ENCODE results near the gene MINDY4. TPM values are rescaled to one million over a fixed set of nuclear protein-coding genes. Genes with fewer than 3 reads are reported as not detected.

MINDY4 gene
- total RNA-seq, 1 experiment from 2014 or later = 9.2 TPM

- no peaks in the 10 kb centered on the region for H3K9me3 Mint-ChIP-seq (ENCODE audit: unreplicated experiment)
- no TSS peak for BruUV-seq (replicated peaks)
- peaks cover 11% of the 10 kb centered on the region for H3K4me1 Mint-ChIP-seq (ENCODE audit: insufficient read depth, unreplicated experiment)
- CTCF ChIA-PET = no interaction called here
- DNase-seq (ENCODE audit: unreplicated experiment) = no peak
- H3K27ac Mint-ChIP-seq (ENCODE audit: low read depth, unreplicated experiment) = no peak overlapping the region
- H3K4me3 Mint-ChIP-seq (ENCODE audit: unreplicated experiment) = no peak overlapping the region
- intact Hi-C loops (cut with micrococcal nuclease) = no loop called here
- peaks cover 6% of the 10 kb centered on the region for H3K36me3 Mint-ChIP-seq (ENCODE audit: insufficient read depth, unreplicated experiment)
- no peak for TF ChIP-seq CTCF (IDR thresholded peaks at IDR 0.05; ENCODE audit: unreplicated experiment)
- POLR2A ChIA-PET = no interaction called here
- no peaks in the 10 kb centered on the region for H3K27me3 Mint-ChIP-seq (ENCODE audit: insufficient read depth, unreplicated experiment)
These were observed 129.7 kb downstream of the MINDY4 start for GRCh38 chr7:30900803-30901362.

- TF ChIP-seq CTCF (IDR thresholded peaks at IDR 0.05; ENCODE audit: unreplicated experiment) = no peak
- CTCF ChIA-PET = no interaction called here
- no peaks in the 10 kb centered on the region for H3K27me3 Mint-ChIP-seq (ENCODE audit: insufficient read depth, unreplicated experiment)
- no TSS peak for BruUV-seq (replicated peaks)
- no peak overlapping the region for H3K27ac Mint-ChIP-seq (ENCODE audit: low read depth, unreplicated experiment)
- peaks cover 18% of the 10 kb centered on the region for H3K4me1 Mint-ChIP-seq (ENCODE audit: insufficient read depth, unreplicated experiment)
- H3K36me3 Mint-ChIP-seq (ENCODE audit: insufficient read depth, unreplicated experiment) = peaks cover 6% of the 10 kb centered on the region
- DNase-seq (ENCODE audit: unreplicated experiment) = no peak
- POLR2A ChIA-PET = interaction anchor here (0.7 kb wide), 1 partner anchor 163 kb away, joined by 3 read pairs; no protein-coding TSS in a partner anchor
- H3K4me3 Mint-ChIP-seq (ENCODE audit: unreplicated experiment) = no peak overlapping the region
- H3K9me3 Mint-ChIP-seq (ENCODE audit: unreplicated experiment) = no peaks in the 10 kb centered on the region
- intact Hi-C loops (cut with micrococcal nuclease) = no loop called here
These were observed 130.6 kb downstream of the MINDY4 start for GRCh38 chr7:30901856-30902255.

- no peak for DNase-seq (ENCODE audit: unreplicated experiment)
- BruUV-seq (replicated peaks) = no TSS peak
- H3K27ac Mint-ChIP-seq (ENCODE audit: low read depth, unreplicated experiment) = no peak overlapping the region
- no peak overlapping the region for H3K4me3 Mint-ChIP-seq (ENCODE audit: unreplicated experiment)
- H3K36me3 Mint-ChIP-seq (ENCODE audit: insufficient read depth, unreplicated experiment) = peaks cover 6% of the 10 kb centered on the region
- POLR2A ChIA-PET = no interaction called here
- intact Hi-C loops (cut with micrococcal nuclease) = no loop called here
- H3K27me3 Mint-ChIP-seq (ENCODE audit: insufficient read depth, unreplicated experiment) = no peaks in the 10 kb centered on the region
- H3K9me3 Mint-ChIP-seq (ENCODE audit: unreplicated experiment) = no peaks in the 10 kb centered on the region
- TF ChIP-seq CTCF (IDR thresholded peaks at IDR 0.05; ENCODE audit: unreplicated experiment) = no peak
- peaks cover 18% of the 10 kb centered on the region for H3K4me1 Mint-ChIP-seq (ENCODE audit: insufficient read depth, unreplicated experiment)
- CTCF ChIA-PET = no interaction called here
These were observed 131.2 kb downstream of the MINDY4 start for GRCh38 chr7:30902466-30902865.

GRCh38 chr7:30903146-30903545, 131.9 kb downstream of the MINDY4 start:
- H3K4me3 Mint-ChIP-seq (ENCODE audit: unreplicated experiment) = no peak overlapping the region
- TF ChIP-seq CTCF (IDR thresholded peaks at IDR 0.05; ENCODE audit: unreplicated experiment) = no peak
- intact Hi-C loops (cut with micrococcal nuclease) = no loop called here
- peaks cover 18% of the 10 kb centered on the region for H3K4me1 Mint-ChIP-seq (ENCODE audit: insufficient read depth, unreplicated experiment)
- no TSS peak for BruUV-seq (replicated peaks)
- no peaks in the 10 kb centered on the region for H3K9me3 Mint-ChIP-seq (ENCODE audit: unreplicated experiment)
- no peak overlapping the region for H3K27ac Mint-ChIP-seq (ENCODE audit: low read depth, unreplicated experiment)
- no peaks in the 10 kb centered on the region for H3K27me3 Mint-ChIP-seq (ENCODE audit: insufficient read depth, unreplicated experiment)
- ChIA-PET POLR2A (no interaction called here), CTCF (no interaction called here)
- DNase-seq (ENCODE audit: unreplicated experiment) = no peak
- peaks cover 6% of the 10 kb centered on the region for H3K36me3 Mint-ChIP-seq (ENCODE audit: insufficient read depth, unreplicated experiment)

Measured in MCF 10A (cell line).